ENCODE measurements around the gene DRG2. TPM values are rescaled to one million over a fixed set of nuclear protein-coding genes. Genes with fewer than 3 reads are reported as not detected.
A peak's percentile ranks its signal among the peaks of the same experiment; 100 is the strongest.

The DRG2 gene
- total and polyA plus RNA-seq, 2 donors (not counting 3 experiments of a cell fraction or from before 2014, with no cell fraction given) = 50.2 to 60.4 TPM

DNA sequence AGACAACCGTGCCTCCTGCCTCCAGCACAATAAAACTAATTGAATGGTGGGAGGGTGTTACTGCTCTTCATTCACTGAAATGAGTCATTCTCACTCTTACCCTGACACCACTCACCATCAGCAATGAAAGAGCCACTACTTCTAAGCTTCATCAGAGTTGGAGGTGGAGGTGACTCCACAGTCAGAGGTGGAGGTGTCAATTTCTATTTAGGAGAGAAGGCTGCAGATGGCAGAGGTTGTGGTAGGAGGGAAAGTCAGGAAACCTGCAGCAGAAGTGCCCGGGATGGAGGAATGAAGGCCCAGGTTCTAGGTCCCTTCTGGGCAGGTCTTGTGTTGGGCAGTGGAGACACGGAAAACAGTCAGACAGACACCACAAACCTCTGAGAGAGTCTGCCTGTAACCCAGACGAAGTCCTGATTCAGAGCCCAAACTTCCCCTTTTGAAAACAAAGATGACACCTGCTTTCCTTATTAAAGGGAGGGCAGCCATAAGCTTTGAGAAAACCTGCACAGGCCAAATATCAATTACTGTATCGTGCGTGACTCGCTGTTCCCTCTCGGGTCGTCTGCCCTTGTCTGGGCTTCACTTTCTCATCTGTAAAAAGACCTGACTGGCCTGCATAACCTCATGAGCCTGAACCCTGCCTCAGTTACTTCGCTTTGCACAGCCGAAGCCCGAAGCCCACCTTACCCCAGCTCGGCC, 49.4 kb upstream of the DRG2 start:
- dilution Hi-C loops (cut with MboI; ENCODE audit: extremely low pct_ligation_motif_present, low sequenced_read_pairs) = loop anchor here (25.0 kb wide), 1 partner anchor 151 kb away; no protein-coding TSS in a partner anchor
- TSS peak; percentile 46 for BruUV-seq (replicated peaks)

More for the DNA sequence above, 49.4 kb upstream of the DRG2 start:
- Histone ChIP-seq H3K9me1 (replicated peaks; ENCODE audit: control insufficient read depth, extremely low read depth, insufficient read depth, low read length) (no peaks in the 10 kb centered on the region), H3K9me3 (replicated peaks; ENCODE audit: control insufficient read depth, insufficient read depth, low read length) (no peaks in the 10 kb centered on the region), H3K9ac (replicated peaks; ENCODE audit: extremely low read depth, insufficient read depth, low read length) (peak overlapping the region; percentile 88), H3K4me1 (ENCODE audit: control insufficient read depth, extremely low read depth, insufficient read depth, low read length) (peaks cover 20% of the 10 kb centered on the region), H2AFZ (ENCODE audit: low read depth, low read length) (peak overlapping the region; percentile 97), H3K36me3 (ENCODE audit: control insufficient read depth in 2 of 2, extremely low read depth in 1 of 2, insufficient read depth in 2 of 2, low read length in 2 of 2) (no peaks in the 10 kb centered on the region), H3K4me2 (ENCODE audit: insufficient read depth, low read length) (peak overlapping the region; percentile 96), H3K27me3 (ENCODE audit: control insufficient read depth in 2 of 2, insufficient read depth in 2 of 2, low read length in 2 of 2) (no peaks in the 10 kb centered on the region), H3K27ac (ENCODE audit: insufficient read depth, low read depth, low read length) (peak overlapping the region; percentile 58), H3K4me3 (replicated peaks in 1 of 3; ENCODE audit: insufficient read depth in 1 of 3, low read depth in 1 of 3, low read length in 3 of 3) (peak overlapping the region; percentile 90 to 96 (median 91)), H4K20me1 (replicated peaks; ENCODE audit: control insufficient read depth, extremely low read depth, insufficient read depth, low read length) (no peaks in the 10 kb centered on the region), H3K79me2 (ENCODE audit: control insufficient read depth, insufficient read depth, low read length) (peaks cover 12% of the 10 kb centered on the region)
- DNase-seq (ENCODE audit: low read depth, low spot score) (peak; percentile 12), FAIRE-seq (peak; percentile 57)
- ChIA-PET POLR2A (no interaction called here), CTCF (interaction anchor here (1.1 kb wide), 1 partner anchor 147 kb away, joined by 4 read pairs; no protein-coding TSS in a partner anchor)
- intact Hi-C loops (cut with micrococcal nuclease) = loop anchor here (2.0 kb wide), 1 partner anchor 65 kb away; the partner anchor contains the start of genes DRC3 and TOM1L2
- TF ChIP-seq FOS (IDR thresholded peaks at IDR 0.05; ENCODE audit: borderline replicate concordance, insufficient read depth, low read length) (peak; percentile 43), EZH2 (IDR thresholded peaks at IDR 0.05; ENCODE audit: borderline replicate concordance, low read depth, low read length, severe bottlenecking) (no peak), JUN (IDR thresholded peaks at IDR 0.05; ENCODE audit: borderline replicate concordance, insufficient read depth, insufficient read length, low read depth) (no peak), POLR2AphosphoS5 (IDR thresholded peaks at IDR 0.05; ENCODE audit: insufficient read depth, low read depth, low read length) (no peak), MYC (IDR thresholded peaks at IDR 0.05; ENCODE audit: low read depth, low read length) (no peak), POLR2A (IDR thresholded peaks at IDR 0.05; ENCODE audit: low read depth, low read length) (no peak)
- TF ChIP-seq, protein P1, sequence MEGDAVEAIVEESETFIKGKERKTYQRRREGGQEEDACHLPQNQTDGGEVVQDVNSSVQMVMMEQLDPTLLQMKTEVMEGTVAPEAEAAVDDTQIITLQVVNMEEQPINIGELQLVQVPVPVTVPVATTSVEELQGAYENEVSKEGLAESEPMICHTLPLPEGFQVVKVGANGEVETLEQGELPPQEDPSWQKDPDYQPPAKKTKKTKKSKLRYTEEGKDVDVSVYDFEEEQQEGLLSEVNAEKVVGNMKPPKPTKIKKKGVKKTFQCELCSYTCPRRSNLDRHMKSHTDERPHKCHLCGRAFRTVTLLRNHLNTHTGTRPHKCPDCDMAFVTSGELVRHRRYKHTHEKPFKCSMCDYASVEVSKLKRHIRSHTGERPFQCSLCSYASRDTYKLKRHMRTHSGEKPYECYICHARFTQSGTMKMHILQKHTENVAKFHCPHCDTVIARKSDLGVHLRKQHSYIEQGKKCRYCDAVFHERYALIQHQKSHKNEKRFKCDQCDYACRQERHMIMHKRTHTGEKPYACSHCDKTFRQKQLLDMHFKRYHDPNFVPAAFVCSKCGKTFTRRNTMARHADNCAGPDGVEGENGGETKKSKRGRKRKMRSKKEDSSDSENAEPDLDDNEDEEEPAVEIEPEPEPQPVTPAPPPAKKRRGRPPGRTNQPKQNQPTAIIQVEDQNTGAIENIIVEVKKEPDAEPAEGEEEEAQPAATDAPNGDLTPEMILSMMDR (IDR thresholded peaks at IDR 0.05; ENCODE audit: extremely low read depth in 1 of 2, insufficient read depth in 1 of 2, low read depth in 1 of 2, low read length in 2 of 2) = no peak
- TF ChIP-seq, protein P2, sequence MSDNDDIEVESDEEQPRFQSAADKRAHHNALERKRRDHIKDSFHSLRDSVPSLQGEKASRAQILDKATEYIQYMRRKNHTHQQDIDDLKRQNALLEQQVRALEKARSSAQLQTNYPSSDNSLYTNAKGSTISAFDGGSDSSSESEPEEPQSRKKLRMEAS (IDR thresholded peaks at IDR 0.05; ENCODE audit: insufficient read depth, insufficient read length) = no peak
